ENCODE data around the gene ERVV-1. TPM values are rescaled to one million over a fixed set of nuclear protein-coding genes. Genes with fewer than 3 reads are reported as not detected.

Gene ERVV-1
- total and polyA plus RNA-seq, 7 experiments from 2014 or later = not detected

DNA sequence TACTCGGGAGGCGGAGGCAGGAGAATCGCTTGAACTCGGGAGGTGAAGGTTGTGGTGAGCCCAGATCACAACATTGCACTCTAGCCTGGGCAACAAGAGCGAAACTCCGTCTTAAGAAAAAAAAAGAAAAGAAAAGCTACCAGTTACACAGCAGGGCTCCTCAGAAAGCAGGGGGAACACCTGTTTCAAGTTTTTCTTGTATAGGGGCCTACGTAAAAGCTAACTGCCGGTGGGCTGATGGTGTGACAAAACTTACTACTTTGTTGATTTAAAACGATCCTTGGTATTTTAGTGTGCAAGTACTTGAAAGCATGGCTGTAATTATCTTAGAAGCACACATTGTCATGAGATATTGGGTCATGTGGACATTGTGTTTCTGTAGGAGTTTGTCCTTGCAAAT lies 15.7 kb upstream of the ERVV-1 start:
- Mint-ChIP-seq H3K4me1 (peaks cover 0 to 14% (median 8%) of the 10 kb centered on the region in 7 donors), H3K9me3 (peaks cover 0 to 71% (median 13%) of the 10 kb centered on the region in 11 donors), H3K36me3 (peaks cover 0 to 2% (median 0%) of the 10 kb centered on the region in 5 donors), H3K4me3 (no peak overlapping the region), H3K27me3 (peaks cover 0 to 10% (median 5%) of the 10 kb centered on the region in 5 donors), H3K27ac (no peak overlapping the region)
- intact Hi-C loops (cut with micrococcal nuclease) = no loop called here
- DNase-seq (no peak), ATAC-seq (no peak)
- Histone ChIP-seq H3K27me3 (ENCODE audit: control insufficient read depth in 2 of 2, insufficient read depth in 2 of 2, low read length in 2 of 2) (no peaks in the 10 kb centered on the region), H3K36me3 (ENCODE audit: control insufficient read depth in 2 of 3, insufficient read depth in 3 of 3, low read length in 3 of 3) (no peaks in the 10 kb centered on the region), H3K4me1 (ENCODE audit: control insufficient read depth in 2 of 2, insufficient read depth in 2 of 2, low read length in 2 of 2) (peaks cover 0 to 6% of the 10 kb centered on the region in 2 donors), H3K4me3 (ENCODE audit: low read length) (no peak overlapping the region), H3K27ac (ENCODE audit: low read depth, low read length) (no peak overlapping the region), H3K9me3 (ENCODE audit: control insufficient read depth in 2 of 3, low read length in 3 of 3) (no peaks in the 10 kb centered on the region)
- ChIA-PET POLR2A (no interaction called here), CTCF (interaction anchor here (0.6 kb wide), 1 partner anchor 701 kb away, joined by 4 read pairs; no protein-coding TSS in a partner anchor)

- Histone ChIP-seq H3K36me3 (ENCODE audit: control insufficient read depth in 2 of 3, insufficient read depth in 3 of 3, low read length in 3 of 3) (no peaks in the 10 kb centered on the region), H3K27ac (ENCODE audit: low read depth, low read length) (no peak overlapping the region), H3K4me1 (ENCODE audit: control insufficient read depth in 2 of 2, insufficient read depth in 2 of 2, low read length in 2 of 2) (no peaks in the 10 kb centered on the region), H3K4me3 (ENCODE audit: low read length) (no peak overlapping the region), H3K9me3 (ENCODE audit: control insufficient read depth in 2 of 3, low read length in 3 of 3) (no peaks in the 10 kb centered on the region), H3K27me3 (ENCODE audit: control insufficient read depth in 2 of 2, insufficient read depth in 2 of 2, low read length in 2 of 2) (no peaks in the 10 kb centered on the region)
- intact Hi-C loops (cut with micrococcal nuclease) = no loop called here
- POLR2A ChIA-PET = no interaction called here
- Mint-ChIP-seq H3K27ac (no peak overlapping the region), H3K4me3 (no peak overlapping the region), H3K36me3 (peaks cover 0 to 4% (median 0%) of the 10 kb centered on the region in 5 donors), H3K27me3 (peaks cover 0 to 10% (median 4%) of the 10 kb centered on the region in 5 donors), H3K4me1 (no peaks in the 10 kb centered on the region), H3K9me3 (peaks cover 4 to 75% (median 25%) of the 10 kb centered on the region in 11 donors)
- ATAC-seq (no peak), DNase-seq (no peak)
- CTCF ChIA-PET = no interaction called here
These were observed 11.2 kb upstream of the ERVV-1 start for GRCh38 chr19:53002479-53002878.

DNA sequence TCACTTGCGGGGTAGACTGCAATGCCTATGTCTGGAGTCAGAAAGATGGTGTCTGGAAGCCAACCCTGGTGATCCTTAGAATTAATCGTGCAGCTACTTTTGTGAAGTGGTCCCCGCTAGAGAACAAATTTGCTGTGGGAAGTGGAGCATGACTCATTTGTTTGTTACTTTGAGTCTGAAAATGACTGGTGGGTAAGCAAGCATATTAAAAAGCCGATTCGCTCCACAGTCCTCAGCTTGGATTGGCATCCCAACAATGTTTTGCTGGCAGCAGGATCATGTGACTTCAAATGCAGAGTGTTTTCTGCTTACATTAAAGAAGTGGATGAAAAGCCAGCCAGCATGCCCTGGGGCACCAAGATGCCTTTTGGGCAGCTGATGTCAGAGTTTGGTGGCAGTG lies 9.5 kb upstream of the ERVV-1 start:
- no peak overlapping the region for H3K27ac ChIP-seq (ENCODE audit: low read depth, low read length)
- H3K4me1 ChIP-seq (ENCODE audit: control insufficient read depth in 2 of 2, insufficient read depth in 2 of 2, low read length in 2 of 2) = no peaks in the 10 kb centered on the region
- H3K27ac Mint-ChIP-seq = no peak overlapping the region
- H3K36me3 Mint-ChIP-seq = peaks cover 0 to 13% (median 0%) of the 10 kb centered on the region in 5 donors
- CTCF ChIA-PET = no interaction called here
- no peak overlapping the region for H3K4me3 ChIP-seq (ENCODE audit: low read length)
- no peak for DNase-seq
- no peaks in the 10 kb centered on the region for H3K4me1 Mint-ChIP-seq
- no peaks in the 10 kb centered on the region for H3K36me3 ChIP-seq (ENCODE audit: control insufficient read depth in 2 of 3, insufficient read depth in 3 of 3, low read length in 3 of 3)
- H3K27me3 Mint-ChIP-seq = peaks cover 0 to 8% (median 0%) of the 10 kb centered on the region in 5 donors
- H3K4me3 Mint-ChIP-seq = no peak overlapping the region
- H3K9me3 ChIP-seq (ENCODE audit: control insufficient read depth in 2 of 3, low read length in 3 of 3) = no peaks in the 10 kb centered on the region
- intact Hi-C loops (cut with micrococcal nuclease) = no loop called here
- no peak for ATAC-seq
- no peaks in the 10 kb centered on the region for H3K27me3 ChIP-seq (ENCODE audit: control insufficient read depth in 2 of 2, insufficient read depth in 2 of 2, low read length in 2 of 2)
- H3K9me3 Mint-ChIP-seq = peaks cover 4 to 78% (median 17%) of the 10 kb centered on the region in 11 donors
- POLR2A ChIA-PET = no interaction called here

DNA sequence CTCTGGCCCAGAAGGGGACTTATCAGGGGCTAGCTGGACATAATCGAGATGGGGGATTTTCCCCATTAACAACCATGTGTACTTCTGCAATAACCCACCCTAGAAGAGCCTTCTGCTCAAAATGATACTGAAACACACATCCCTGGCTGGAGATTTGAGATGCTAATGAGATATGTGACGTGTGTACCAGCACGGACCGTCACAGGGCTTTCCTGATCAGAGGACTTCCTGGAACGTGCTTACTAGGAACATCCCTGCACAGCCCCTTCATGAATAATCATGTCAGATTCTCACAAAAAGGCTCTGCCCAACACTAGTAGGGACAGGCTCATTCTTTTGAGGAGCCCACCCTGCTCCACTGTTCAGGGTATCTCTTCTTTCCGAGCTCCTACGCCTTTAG lies 6.5 kb upstream of the ERVV-1 start:
- Mint-ChIP-seq H3K36me3 (peaks cover 0 to 13% (median 0%) of the 10 kb centered on the region in 5 donors), H3K4me1 (no peaks in the 10 kb centered on the region), H3K4me3 (no peak overlapping the region), H3K27me3 (peaks cover 0 to 8% (median 0%) of the 10 kb centered on the region in 5 donors), H3K27ac (no peak overlapping the region), H3K9me3 (peaks cover 4 to 89% (median 26%) of the 10 kb centered on the region in 11 donors)
- no peak overlapping the region for H3K27ac ChIP-seq (ENCODE audit: low read depth, low read length)
- no peak overlapping the region for H3K4me3 ChIP-seq (ENCODE audit: low read length)
- no peaks in the 10 kb centered on the region for H3K36me3 ChIP-seq (ENCODE audit: control insufficient read depth in 2 of 3, insufficient read depth in 3 of 3, low read length in 3 of 3)
- ATAC-seq = no peak
- H3K4me1 ChIP-seq (ENCODE audit: control insufficient read depth in 2 of 2, insufficient read depth in 2 of 2, low read length in 2 of 2) = no peaks in the 10 kb centered on the region
- ChIA-PET CTCF (no interaction called here), POLR2A (no interaction called here)
- DNase-seq = no peak
- H3K27me3 ChIP-seq (ENCODE audit: control insufficient read depth in 2 of 2, insufficient read depth in 2 of 2, low read length in 2 of 2) = no peaks in the 10 kb centered on the region
- intact Hi-C loops (cut with micrococcal nuclease) = no loop called here
- H3K9me3 ChIP-seq (ENCODE audit: control insufficient read depth in 2 of 3, low read length in 3 of 3) = peaks cover 0 to 4% (median 0%) of the 10 kb centered on the region in 3 experiments

DNA sequence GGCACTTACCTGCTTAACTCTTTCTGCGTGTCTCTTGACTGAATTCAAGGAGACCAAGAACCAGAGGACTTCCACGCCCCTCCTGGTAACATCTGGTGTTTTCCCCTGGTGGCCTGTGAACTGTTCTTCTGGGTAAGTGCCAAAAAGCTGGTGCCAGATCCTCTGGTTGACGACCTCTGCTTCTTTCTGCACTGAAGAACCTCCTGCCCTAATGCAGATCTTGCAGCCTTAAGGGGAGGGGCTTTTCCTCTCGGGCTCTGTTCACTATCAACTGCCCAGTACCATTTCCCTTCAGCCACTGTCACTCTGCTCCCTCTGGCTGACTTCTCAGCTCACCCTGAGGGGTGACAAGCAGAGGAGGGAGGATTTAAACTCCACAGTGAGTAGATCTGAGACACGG lies 6.1 kb upstream of the ERVV-1 start:
- Mint-ChIP-seq H3K9me3 (peaks cover 4 to 88% (median 25%) of the 10 kb centered on the region in 11 donors), H3K27ac (no peak overlapping the region), H3K27me3 (peaks cover 0 to 8% (median 0%) of the 10 kb centered on the region in 5 donors), H3K36me3 (peaks cover 0 to 13% (median 0%) of the 10 kb centered on the region in 5 donors), H3K4me1 (no peaks in the 10 kb centered on the region), H3K4me3 (no peak overlapping the region)
- Histone ChIP-seq H3K4me3 (ENCODE audit: low read length) (no peak overlapping the region), H3K4me1 (ENCODE audit: control insufficient read depth in 2 of 2, insufficient read depth in 2 of 2, low read length in 2 of 2) (no peaks in the 10 kb centered on the region), H3K9me3 (ENCODE audit: control insufficient read depth in 2 of 3, low read length in 3 of 3) (peaks cover 0 to 4% (median 0%) of the 10 kb centered on the region in 3 experiments), H3K36me3 (ENCODE audit: control insufficient read depth in 2 of 3, insufficient read depth in 3 of 3, low read length in 3 of 3) (no peaks in the 10 kb centered on the region), H3K27ac (ENCODE audit: low read depth, low read length) (no peak overlapping the region), H3K27me3 (ENCODE audit: control insufficient read depth in 2 of 2, insufficient read depth in 2 of 2, low read length in 2 of 2) (no peaks in the 10 kb centered on the region)
- ATAC-seq (no peak), DNase-seq (no peak)
- CTCF ChIA-PET = no interaction called here
- POLR2A ChIA-PET = no interaction called here
- intact Hi-C loops (cut with micrococcal nuclease) = no loop called here

DNA sequence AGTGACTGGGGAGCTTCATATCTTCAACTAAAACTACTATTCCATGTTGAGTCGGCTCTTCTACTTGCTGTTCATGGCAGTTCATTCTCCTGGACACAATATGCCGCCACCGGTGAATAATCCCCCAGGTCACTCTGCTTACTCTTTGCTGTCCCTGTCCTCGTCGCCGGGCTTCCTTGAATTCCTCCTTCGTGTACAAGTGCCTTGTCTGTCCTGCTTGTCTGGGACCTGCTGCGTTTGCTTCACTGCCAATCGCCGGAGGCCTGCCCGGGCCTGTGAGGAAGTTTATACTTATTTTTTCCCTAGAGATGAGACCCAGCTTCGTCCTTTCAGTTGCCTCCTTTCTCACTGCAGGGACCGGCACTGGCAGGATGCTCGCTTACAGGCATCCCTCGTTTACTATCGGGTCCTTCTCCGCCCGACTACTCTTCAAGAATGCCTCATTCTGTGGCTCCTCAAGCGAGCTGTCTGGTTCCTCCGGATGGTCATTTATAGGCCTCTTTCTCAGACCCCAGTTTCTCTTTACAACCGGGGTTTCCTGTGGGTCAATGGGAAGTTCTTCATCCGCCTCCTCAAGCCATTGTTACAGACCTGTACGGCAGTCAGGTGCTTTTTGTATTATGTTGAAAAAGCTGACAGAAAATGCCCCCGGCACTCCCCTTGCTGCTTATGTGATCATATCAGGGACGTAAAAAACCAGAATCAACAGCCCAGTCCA lies 5.5 kb upstream of the ERVV-1 start:
- H3K36me3 ChIP-seq (ENCODE audit: control insufficient read depth in 2 of 3, insufficient read depth in 3 of 3, low read length in 3 of 3) = no peaks in the 10 kb centered on the region
- intact Hi-C loops (cut with micrococcal nuclease) = no loop called here
- Mint-ChIP-seq H3K27me3 (peaks cover 0 to 8% (median 0%) of the 10 kb centered on the region in 5 donors), H3K27ac (no peak overlapping the region), H3K9me3 (peaks cover 4 to 88% (median 29%) of the 10 kb centered on the region in 11 donors), H3K4me3 (no peak overlapping the region), H3K36me3 (peaks cover 0 to 13% (median under 1%) of the 10 kb centered on the region in 5 donors), H3K4me1 (no peaks in the 10 kb centered on the region)
- CTCF ChIA-PET = no interaction called here
- H3K27me3 ChIP-seq (ENCODE audit: control insufficient read depth in 2 of 2, insufficient read depth in 2 of 2, low read length in 2 of 2) = no peaks in the 10 kb centered on the region
- no peak for ATAC-seq
- H3K27ac ChIP-seq (ENCODE audit: low read depth, low read length) = no peak overlapping the region
- H3K4me3 ChIP-seq (ENCODE audit: low read length) = no peak overlapping the region
- peaks cover 0 to 5% (median 0%) of the 10 kb centered on the region in 3 experiments for H3K9me3 ChIP-seq (ENCODE audit: control insufficient read depth in 2 of 3, low read length in 3 of 3)
- DNase-seq = no peak
- no peaks in the 10 kb centered on the region for H3K4me1 ChIP-seq (ENCODE audit: control insufficient read depth in 2 of 2, insufficient read depth in 2 of 2, low read length in 2 of 2)
- POLR2A ChIA-PET = no interaction called here

DNA sequence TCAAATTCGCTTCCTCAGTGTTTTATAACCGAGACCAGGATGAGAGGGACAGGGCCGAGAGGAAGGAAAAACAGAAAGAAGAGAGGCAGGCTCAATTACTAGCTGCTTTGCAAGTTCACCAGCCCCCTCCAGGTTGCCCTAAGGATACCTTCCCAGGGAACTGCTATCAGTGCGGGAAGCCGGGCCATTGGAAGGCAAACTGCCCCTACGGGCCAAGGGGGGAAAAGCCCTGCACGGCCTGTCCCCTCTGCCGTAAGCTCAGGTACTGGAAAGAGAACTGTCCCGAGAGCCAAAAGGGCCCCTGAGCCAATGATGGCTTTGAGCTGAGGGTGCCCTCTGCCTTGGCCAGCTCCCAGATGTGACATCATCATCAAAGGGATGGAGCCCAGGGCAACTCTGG lies 3.2 kb upstream of the ERVV-1 start:
- Histone ChIP-seq H3K27ac (ENCODE audit: low read depth, low read length) (no peak overlapping the region), H3K36me3 (ENCODE audit: control insufficient read depth in 2 of 3, insufficient read depth in 3 of 3, low read length in 3 of 3) (no peaks in the 10 kb centered on the region), H3K27me3 (ENCODE audit: control insufficient read depth in 2 of 2, insufficient read depth in 2 of 2, low read length in 2 of 2) (no peaks in the 10 kb centered on the region), H3K9me3 (ENCODE audit: control insufficient read depth in 2 of 3, low read length in 3 of 3) (peaks cover 0 to 10% (median 0%) of the 10 kb centered on the region in 3 experiments), H3K4me3 (ENCODE audit: low read length) (no peak overlapping the region), H3K4me1 (ENCODE audit: control insufficient read depth in 2 of 2, insufficient read depth in 2 of 2, low read length in 2 of 2) (no peaks in the 10 kb centered on the region)
- ChIA-PET CTCF (no interaction called here), POLR2A (no interaction called here)
- H3K27me3 Mint-ChIP-seq = peaks cover 0 to 8% (median 0%) of the 10 kb centered on the region in 5 donors
- intact Hi-C loops (cut with micrococcal nuclease) = no loop called here
- ATAC-seq (no peak), DNase-seq (no peak)
- H3K9me3 Mint-ChIP-seq = peaks cover 0 to 84% (median 32%) of the 10 kb centered on the region in 11 donors
- no peaks in the 10 kb centered on the region for H3K4me1 Mint-ChIP-seq
- no peak overlapping the region for H3K4me3 Mint-ChIP-seq
- peaks cover 0 to 19% (median 8%) of the 10 kb centered on the region in 5 donors for H3K36me3 Mint-ChIP-seq
- no peak overlapping the region for H3K27ac Mint-ChIP-seq
